ENCODE results near the gene SYNRG.
"Not testable (repeated sequence)": the region's sequence is repeated elsewhere in the genome, so short reads cannot be mapped to it uniquely, and the experiment has no call there.

The SYNRG gene

GRCh38 chr17:37637956-37638355 lies 28.7 kb upstream of the SYNRG start:
- TF ChIP-seq TCF7L2 (IDR thresholded peaks at IDR 0.05; ENCODE audit: borderline replicate concordance, low read depth, low read length): no peak
- TF ChIP-seq SCRT1 (tag by site-specific recombination; IDR thresholded peaks at IDR 0.05; ENCODE audit: borderline replicate concordance): peak; percentile 64; the same call in 1 of the 2 replicates
- TF ChIP-seq SP2 (tag by site-specific recombination; IDR thresholded peaks at IDR 0.05): no peak
- TF ChIP-seq REPIN1 (tag by site-specific recombination; IDR thresholded peaks at IDR 0.05; ENCODE audit: low read depth): no peak
- no peak for TF ChIP-seq GLI2 (tag by site-specific recombination; IDR thresholded peaks at IDR 0.05; ENCODE audit: borderline replicate concordance, low read depth)
- no peak for TF ChIP-seq ZNF785 (tag by site-specific recombination; IDR thresholded peaks at IDR 0.05)
- TF ChIP-seq SCRT2 (tag by site-specific recombination; IDR thresholded peaks at IDR 0.05): peak; percentile 83
- no peak for TF ChIP-seq ZNF621 (tag by site-specific recombination; IDR thresholded peaks at IDR 0.05)
- Histone ChIP-seq H3K4me1 (ENCODE audit: control insufficient read depth, insufficient read depth, low read length) (no peaks in the 10 kb centered on the region; the same call in 1 of the 2 replicates), H3K9me3 (ENCODE audit: control insufficient read depth, insufficient read depth, low read depth, low read length) (no peaks in the 10 kb centered on the region), H3K36me3 (ENCODE audit: control insufficient read depth in 2 of 2, insufficient read depth in 1 of 2, low read length in 2 of 2) (peaks cover 75 to 79% of the 10 kb centered on the region in 2 experiments), H3K27ac (ENCODE audit: extremely low read depth, low read depth, low read length) (no peak overlapping the region), H3K4me3 (ENCODE audit: low read depth, low read length) (no peak overlapping the region)
- ChIA-PET CTCF (interaction anchor here (1.1 to 1.7 kb wide), 2 partner anchors 11 to 133 kb away, joined by 3 to 4 read pairs; no protein-coding TSS in a partner anchor), POLR2A (interaction anchor here (2.7 kb wide), 1 partner anchor 29 kb away, joined by 6 read pairs; the partner anchor contains the start of gene SYNRG)

- H3K4me1 ChIP-seq (ENCODE audit: control insufficient read depth, insufficient read depth, low read length); H3K9me3 ChIP-seq (ENCODE audit: control insufficient read depth, insufficient read depth, low read depth, low read length); H3K4me3 ChIP-seq (ENCODE audit: low read depth, low read length); H3K27ac ChIP-seq (ENCODE audit: extremely low read depth, low read depth, low read length); POLR2A ChIA-PET; CTCF ChIA-PET: not testable (repeated sequence)
- peaks cover 62 to 92% of the 10 kb centered on the region in 2 experiments for H3K36me3 ChIP-seq (ENCODE audit: control insufficient read depth in 2 of 2, insufficient read depth in 1 of 2, low read length in 2 of 2)
These were observed 7.2 kb upstream of the SYNRG start for GRCh38 chr17:37616430-37616829.

DNA sequence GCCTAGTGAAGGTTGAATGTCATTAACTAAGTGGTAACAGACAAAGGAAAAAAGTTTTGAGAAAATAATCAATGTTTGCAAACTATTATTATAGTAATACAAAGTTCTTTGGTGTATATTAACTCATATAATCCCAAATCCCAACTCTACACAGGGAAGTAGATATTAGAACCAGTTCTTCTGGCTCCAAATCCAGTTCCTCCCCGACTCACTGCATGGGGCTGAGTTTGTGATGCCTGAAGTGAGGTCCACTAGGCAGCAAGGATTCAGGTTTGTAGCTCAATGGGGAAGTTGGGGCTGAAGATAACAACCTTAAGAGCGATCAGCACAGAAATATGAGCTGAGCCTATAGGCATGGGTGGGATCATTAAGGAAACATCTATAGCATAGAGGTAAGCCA lies 5.6 kb upstream of the SYNRG start:
- TF ChIP-seq ZNF670 (tag by site-specific recombination; IDR thresholded peaks at IDR 0.05; ENCODE audit: low read depth): no peak
- no peak for TF ChIP-seq ZNF335 (tag by site-specific recombination; conservative IDR thresholded peaks at IDR 0.05)
- TF ChIP-seq ZNF660 (tag by site-specific recombination; IDR thresholded peaks at IDR 0.05): no peak
- no peak for TF ChIP-seq ZNF692 (tag by site-specific recombination; IDR thresholded peaks at IDR 0.05)
- TF ChIP-seq OVOL3 (tag by site-specific recombination; IDR thresholded peaks at IDR 0.05): no peak
- TF ChIP-seq KLF16 (tag by site-specific recombination; IDR thresholded peaks at IDR 0.05): no peak
- no peak for TF ChIP-seq ZNF707 (tag by site-specific recombination; IDR thresholded peaks at IDR 0.05)
- no peak for TF ChIP-seq ZNF548 (tag by site-specific recombination; IDR thresholded peaks at IDR 0.05)
- no peak for TF ChIP-seq ZNF404 (tag by site-specific recombination; IDR thresholded peaks at IDR 0.05)
- no peak for TF ChIP-seq ZNF423 (tag by site-specific recombination; IDR thresholded peaks at IDR 0.05)
- no peak for TF ChIP-seq HOXD13 (CRISPR knock-in tag; IDR thresholded peaks at IDR 0.05; ENCODE audit: borderline replicate concordance)
- TF ChIP-seq ZNF549 (tag by site-specific recombination; IDR thresholded peaks at IDR 0.05): no peak
- no peak for TF ChIP-seq GFI1B (tag by site-specific recombination; IDR thresholded peaks at IDR 0.05)
- no peak for TF ChIP-seq ZNF223 (tag by site-specific recombination; IDR thresholded peaks at IDR 0.05)
- no peak for TF ChIP-seq ZNF843 (tag by site-specific recombination; IDR thresholded peaks at IDR 0.05)
- no peak for TF ChIP-seq ZNF350 (tag by site-specific recombination; IDR thresholded peaks at IDR 0.05)
- ChIA-PET CTCF (no interaction called here), POLR2A (no interaction called here)
- H3K9me3 ChIP-seq (ENCODE audit: control insufficient read depth, insufficient read depth, low read depth, low read length): no peaks in the 10 kb centered on the region
- H3K36me3 ChIP-seq (ENCODE audit: control insufficient read depth in 2 of 2, insufficient read depth in 1 of 2, low read length in 2 of 2): peaks cover 60 to 79% of the 10 kb centered on the region in 2 experiments
- no peak overlapping the region for H3K4me3 ChIP-seq (ENCODE audit: low read depth, low read length)
- H3K4me1 ChIP-seq (ENCODE audit: control insufficient read depth, insufficient read depth, low read length): no peaks in the 10 kb centered on the region
- H3K27ac ChIP-seq (ENCODE audit: extremely low read depth, low read depth, low read length): no peak overlapping the region
